Nephron (organoid): Measurements from ENCODE around the gene SCNN1G.

ENCODE experiments used
- H3K27ac Mint-ChIP-seq, 3 experiments: 2 replicates each; pipeline ENCODE4 v1.8.0; 2020; ENCODE audit warnings: mixed read lengths in 3 of 3, mild to moderate bottlenecking in 2 of 3, moderate library complexity in 1 of 3
- H3K27me3 Mint-ChIP-seq: 2 replicates; pipeline ENCODE4 v1.8.0; 2021; ENCODE audit warnings: low read depth, mild to moderate bottlenecking, moderate library complexity, mixed read lengths
- H3K36me3 Mint-ChIP-seq: 2 replicates; pipeline ENCODE4 v1.8.0; 2020; ENCODE audit warnings: low read depth, mixed read lengths
- H3K4me1 Mint-ChIP-seq: 2 replicates; pipeline ENCODE4 v1.8.0; 2020; ENCODE audit warnings: mixed read lengths
- H3K4me3 Mint-ChIP-seq, 3 experiments: 2 replicates each; pipeline ENCODE4 v1.8.0; 2020; ENCODE audit warnings: mild to moderate bottlenecking in 3 of 3, mixed read lengths in 3 of 3, moderate library complexity in 2 of 3
- H3K9me3 Mint-ChIP-seq: 2 replicates; pipeline ENCODE4 v1.8.0; 2020; ENCODE audit warnings: mixed read lengths
- TF ChIP-seq, protein P1 (sequence below), 3 experiments: fragments of 200-600 bp; sonication (generic); IDR thresholded peaks; one replicate each; pipeline ENCODE4 v1.5.0; 2021; ENCODE audit warnings: antibody characterized with exemption in 3 of 3; ENCODE audit not compliant: unreplicated experiment in 3 of 3

Gene SCNN1G

GRCh38 chr16:23209606-23210005 lies 27.1 kb downstream of the SCNN1G start:
- no peaks in the 10 kb centered on the region for H3K9me3 Mint-ChIP-seq
- H3K4me1 Mint-ChIP-seq, result no peaks in the 10 kb centered on the region
- TF ChIP-seq, protein P1, sequence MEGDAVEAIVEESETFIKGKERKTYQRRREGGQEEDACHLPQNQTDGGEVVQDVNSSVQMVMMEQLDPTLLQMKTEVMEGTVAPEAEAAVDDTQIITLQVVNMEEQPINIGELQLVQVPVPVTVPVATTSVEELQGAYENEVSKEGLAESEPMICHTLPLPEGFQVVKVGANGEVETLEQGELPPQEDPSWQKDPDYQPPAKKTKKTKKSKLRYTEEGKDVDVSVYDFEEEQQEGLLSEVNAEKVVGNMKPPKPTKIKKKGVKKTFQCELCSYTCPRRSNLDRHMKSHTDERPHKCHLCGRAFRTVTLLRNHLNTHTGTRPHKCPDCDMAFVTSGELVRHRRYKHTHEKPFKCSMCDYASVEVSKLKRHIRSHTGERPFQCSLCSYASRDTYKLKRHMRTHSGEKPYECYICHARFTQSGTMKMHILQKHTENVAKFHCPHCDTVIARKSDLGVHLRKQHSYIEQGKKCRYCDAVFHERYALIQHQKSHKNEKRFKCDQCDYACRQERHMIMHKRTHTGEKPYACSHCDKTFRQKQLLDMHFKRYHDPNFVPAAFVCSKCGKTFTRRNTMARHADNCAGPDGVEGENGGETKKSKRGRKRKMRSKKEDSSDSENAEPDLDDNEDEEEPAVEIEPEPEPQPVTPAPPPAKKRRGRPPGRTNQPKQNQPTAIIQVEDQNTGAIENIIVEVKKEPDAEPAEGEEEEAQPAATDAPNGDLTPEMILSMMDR (IDR thresholded peaks at IDR 0.05; ENCODE audit: unreplicated experiment in 3 of 3), result no peak

DNA sequence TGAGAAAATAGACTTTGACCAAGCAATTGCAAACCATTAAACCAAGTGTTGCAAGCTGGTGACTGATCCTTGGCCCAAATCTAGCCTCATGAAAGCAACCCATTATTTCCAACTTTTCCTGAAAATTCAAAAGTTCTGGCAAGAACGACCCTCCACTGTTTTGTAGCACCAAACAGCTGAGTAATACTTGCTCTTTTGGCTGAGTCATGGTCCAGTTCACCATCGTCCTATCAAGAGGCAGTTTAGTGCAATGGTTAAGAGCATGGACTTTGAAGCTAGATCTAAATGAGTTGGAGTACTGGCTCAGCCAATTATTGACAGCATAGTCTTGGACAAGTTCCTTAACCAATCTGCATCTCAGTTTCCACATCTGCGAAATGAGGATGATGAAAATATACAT lies 31.3 kb downstream of the SCNN1G start:
- no peaks in the 10 kb centered on the region for H3K36me3 Mint-ChIP-seq
- H3K4me1 Mint-ChIP-seq, result no peaks in the 10 kb centered on the region
- H3K4me3 Mint-ChIP-seq, result no peak overlapping the region
- H3K27me3 Mint-ChIP-seq, result peaks cover 9% of the 10 kb centered on the region
- no peak overlapping the region for H3K27ac Mint-ChIP-seq
- H3K9me3 Mint-ChIP-seq, result no peaks in the 10 kb centered on the region
- TF ChIP-seq, protein P1 (IDR thresholded peaks at IDR 0.05; ENCODE audit: unreplicated experiment in 3 of 3), result no peak

More at GRCh38 chr16:23209606-23210005, 27.1 kb downstream of the SCNN1G start:
- Mint-ChIP-seq H3K27me3 (peaks cover 4% of the 10 kb centered on the region), H3K36me3 (no peaks in the 10 kb centered on the region), H3K27ac (no peak overlapping the region), H3K4me3 (no peak overlapping the region)

GRCh38 chr16:23214796-23215195 lies 32.3 kb downstream of the SCNN1G start:
- Mint-ChIP-seq H3K9me3 (no peaks in the 10 kb centered on the region), H3K27me3 (peaks cover 9% of the 10 kb centered on the region), H3K27ac (no peak overlapping the region), H3K4me1 (no peaks in the 10 kb centered on the region), H3K4me3 (no peak overlapping the region), H3K36me3 (no peaks in the 10 kb centered on the region)
- TF ChIP-seq, protein P1 (IDR thresholded peaks at IDR 0.05; ENCODE audit: unreplicated experiment in 3 of 3), result no peak

- Mint-ChIP-seq H3K9me3 (no peaks in the 10 kb centered on the region), H3K36me3 (no peaks in the 10 kb centered on the region), H3K27me3 (peaks cover 9% of the 10 kb centered on the region), H3K27ac (no peak overlapping the region), H3K4me1 (no peaks in the 10 kb centered on the region), H3K4me3 (no peak overlapping the region)
- TF ChIP-seq, protein P1 (IDR thresholded peaks at IDR 0.05; ENCODE audit: unreplicated experiment in 3 of 3), result no peak
Measured at GRCh38 chr16:23215435-23215834, 32.9 kb downstream of the SCNN1G start.

DNA sequence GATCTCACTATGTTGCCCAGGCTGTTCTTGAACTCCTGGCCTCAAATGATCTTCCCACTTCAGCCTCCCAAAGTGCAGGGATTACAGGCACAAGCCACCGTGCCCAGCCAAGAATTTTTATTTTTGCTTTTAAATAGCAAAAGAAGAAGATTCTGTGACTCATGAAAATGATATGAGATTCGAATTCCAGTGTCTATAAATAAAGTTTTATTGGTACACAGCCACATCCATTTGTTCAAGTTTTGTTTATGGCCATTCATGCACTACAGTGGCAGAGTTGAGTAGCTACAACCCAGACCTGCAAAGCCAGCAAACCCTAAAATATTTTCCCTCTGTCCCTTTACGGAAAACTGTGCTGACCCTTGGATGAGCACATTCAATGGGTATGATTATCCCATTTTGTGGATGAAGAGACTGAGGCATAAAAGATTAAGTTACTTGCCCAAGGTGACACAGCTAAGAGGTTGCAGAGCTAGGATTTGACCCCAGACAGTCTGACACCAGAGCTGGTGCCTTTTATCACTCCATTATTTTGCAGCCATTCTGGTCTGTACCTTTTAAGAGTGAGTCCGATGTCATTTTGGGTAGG lies 34.2 kb downstream of the SCNN1G start:
- Mint-ChIP-seq H3K27ac (no peak overlapping the region), H3K9me3 (no peaks in the 10 kb centered on the region), H3K4me1 (no peaks in the 10 kb centered on the region), H3K36me3 (no peaks in the 10 kb centered on the region), H3K27me3 (peaks cover 9% of the 10 kb centered on the region), H3K4me3 (no peak overlapping the region)
- TF ChIP-seq, protein P1 (IDR thresholded peaks at IDR 0.05; ENCODE audit: unreplicated experiment in 3 of 3), result no peak

GRCh38 chr16:23217646-23218045 lies 35.1 kb downstream of the SCNN1G start:
- Mint-ChIP-seq H3K4me1 (no peaks in the 10 kb centered on the region), H3K9me3 (no peaks in the 10 kb centered on the region), H3K27me3 (peaks cover 9% of the 10 kb centered on the region), H3K27ac (no peak overlapping the region), H3K4me3 (no peak overlapping the region), H3K36me3 (no peaks in the 10 kb centered on the region)
- TF ChIP-seq, protein P1 (IDR thresholded peaks at IDR 0.05; ENCODE audit: unreplicated experiment in 3 of 3), result no peak
